GM21390 (cell line): Measurements from ENCODE around the gene WRAP73.
"Not testable (repeated sequence)": the region's sequence is repeated elsewhere in the genome, so short reads cannot be mapped to it uniquely, and the experiment has no call there.

Source experiments
- ATAC-seq: cut with Tn5 transposase; IDR thresholded peaks from one replicate; pipeline ENCODE4 v1.9.1; 2021; ENCODE audit not compliant: unreplicated experiment

WRAP73 gene

DNA sequence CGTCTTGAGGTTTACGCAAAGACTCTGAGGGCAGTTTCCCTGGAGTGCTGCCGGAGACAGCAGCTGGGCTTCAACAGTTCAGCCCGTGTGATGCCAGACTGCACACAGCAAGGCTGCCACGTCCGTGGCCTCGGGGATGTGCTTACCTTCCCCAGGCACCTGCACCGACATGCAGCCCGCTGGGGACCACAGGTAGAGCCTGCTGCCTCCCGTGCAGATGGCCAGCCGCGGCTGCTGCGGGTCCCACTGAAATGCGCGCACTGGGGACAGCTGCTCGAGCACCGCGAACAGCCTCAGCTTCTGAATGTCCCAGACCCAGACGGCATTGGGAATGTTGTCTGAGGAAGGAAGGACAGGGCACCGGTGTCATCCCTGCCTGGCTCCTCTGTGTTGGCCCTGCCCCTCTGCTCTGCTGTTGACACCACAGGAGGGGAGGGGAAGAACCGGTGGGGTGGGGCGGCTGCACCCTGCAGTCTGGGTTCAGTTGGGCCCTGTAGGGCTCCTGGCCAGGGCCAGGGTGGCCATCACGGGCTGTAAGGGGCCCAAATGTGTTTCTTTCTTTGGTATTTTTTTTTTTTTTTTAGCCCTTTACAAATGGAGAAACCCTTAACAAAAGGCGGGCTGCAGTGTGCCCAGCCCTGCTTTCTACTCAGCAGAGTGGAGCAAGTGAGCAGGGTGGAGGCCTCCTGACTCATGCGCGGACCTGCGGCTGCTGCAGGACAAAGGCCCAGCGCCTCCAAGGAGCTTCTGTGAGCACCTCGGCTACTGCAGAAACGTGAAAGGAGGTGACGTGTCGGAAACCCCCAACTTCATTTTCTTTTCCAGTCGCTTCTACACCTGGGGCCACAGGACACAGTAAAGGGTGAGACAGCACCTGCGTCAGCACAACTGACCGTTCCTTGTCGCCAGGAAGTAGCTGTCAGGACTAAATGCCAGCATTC, 18.3 kb downstream of the WRAP73 start:
- ATAC-seq = no peak

DNA sequence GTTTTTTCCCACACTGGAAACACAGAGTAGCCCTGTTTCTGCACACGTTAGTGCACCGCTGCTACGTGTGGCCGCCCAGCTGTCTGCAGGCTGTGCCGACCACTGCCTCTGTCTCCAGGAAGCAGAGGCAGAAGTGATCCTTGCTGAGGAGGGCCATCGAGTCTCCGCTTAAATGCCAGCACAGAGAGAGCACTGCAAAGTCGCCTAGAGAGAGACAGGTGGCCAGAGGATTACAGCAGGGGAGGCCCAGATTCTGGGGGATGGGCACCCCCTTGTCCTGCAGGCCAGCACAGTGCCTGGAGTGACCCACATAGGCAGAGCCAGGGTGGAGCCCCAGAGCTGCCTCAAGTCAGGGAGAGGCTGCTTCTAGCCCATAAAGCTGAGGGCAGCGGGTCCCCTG, 19.0 kb downstream of the WRAP73 start:
- ATAC-seq = no peak

DNA sequence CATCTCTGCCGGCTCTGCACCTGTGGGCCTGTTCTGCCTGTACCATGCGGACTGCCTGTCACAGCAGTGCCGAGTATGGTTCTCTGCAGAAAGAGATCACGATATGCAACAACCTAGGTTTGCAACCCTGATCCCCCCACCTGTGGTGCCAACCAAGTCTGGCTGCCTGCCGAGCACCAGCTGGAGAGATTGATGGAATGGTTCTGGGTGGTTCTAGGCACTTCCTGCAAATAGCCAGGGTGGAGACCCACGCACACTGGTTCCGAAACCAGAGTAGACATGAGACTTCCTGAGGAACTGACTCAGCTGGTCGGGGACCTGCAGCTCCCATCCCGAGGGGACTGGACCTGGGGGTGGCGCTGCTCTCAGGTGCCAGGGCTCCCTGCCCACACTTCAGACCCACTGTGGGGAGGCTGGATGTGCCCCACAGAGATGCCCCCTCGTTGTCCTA, 19.7 kb downstream of the WRAP73 start:
- no peak for ATAC-seq

DNA sequence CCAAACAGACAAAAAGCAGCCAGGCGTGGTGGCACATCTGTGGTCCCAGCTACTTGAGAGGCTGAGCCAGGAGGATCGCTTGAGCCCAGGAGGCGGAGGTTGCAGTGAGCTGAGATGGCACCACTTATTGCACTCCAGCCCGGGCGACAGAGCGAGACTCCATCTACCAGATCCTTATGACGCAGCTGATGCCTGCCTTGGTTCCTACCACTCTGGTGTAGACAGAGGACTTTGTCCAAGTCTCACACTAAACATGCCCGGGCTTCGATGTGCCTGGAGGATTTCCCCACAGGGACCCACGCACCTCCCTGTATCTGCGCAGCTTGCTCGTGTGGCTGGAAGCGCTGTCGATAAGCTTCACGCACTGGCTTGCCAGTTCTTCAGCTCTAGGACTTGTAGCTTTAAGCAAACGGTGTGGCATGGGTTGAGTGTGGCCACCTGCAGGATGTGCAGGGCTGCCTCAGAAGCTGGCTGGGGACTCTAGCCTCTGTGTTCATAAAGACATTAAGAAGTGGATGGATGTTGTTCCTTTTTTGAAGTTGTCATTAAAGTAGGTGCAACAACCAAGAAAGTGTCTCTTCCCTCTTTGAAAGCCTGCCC, 20.2 kb downstream of the WRAP73 start:
- ATAC-seq = no peak

DNA sequence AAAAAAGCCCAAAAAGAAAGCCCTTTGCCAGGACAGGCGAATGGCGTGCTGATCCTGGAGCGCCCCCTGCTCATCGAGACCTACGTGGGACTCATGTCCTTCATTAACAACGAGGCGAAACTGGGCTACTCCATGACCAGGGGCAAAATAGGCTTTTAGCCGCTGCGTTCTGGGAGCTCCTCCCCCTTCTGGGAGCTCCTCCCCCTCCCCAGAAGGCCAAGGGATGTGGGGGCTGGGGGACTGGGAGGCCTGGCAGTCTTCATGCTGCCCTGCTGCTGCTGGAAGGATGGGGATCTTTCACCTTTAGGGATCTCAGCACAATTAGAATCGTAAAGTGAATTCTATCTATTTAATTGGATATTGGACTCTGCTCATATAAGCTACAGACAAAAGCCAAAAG, 21.5 kb downstream of the WRAP73 start:
- no peak for ATAC-seq

DNA sequence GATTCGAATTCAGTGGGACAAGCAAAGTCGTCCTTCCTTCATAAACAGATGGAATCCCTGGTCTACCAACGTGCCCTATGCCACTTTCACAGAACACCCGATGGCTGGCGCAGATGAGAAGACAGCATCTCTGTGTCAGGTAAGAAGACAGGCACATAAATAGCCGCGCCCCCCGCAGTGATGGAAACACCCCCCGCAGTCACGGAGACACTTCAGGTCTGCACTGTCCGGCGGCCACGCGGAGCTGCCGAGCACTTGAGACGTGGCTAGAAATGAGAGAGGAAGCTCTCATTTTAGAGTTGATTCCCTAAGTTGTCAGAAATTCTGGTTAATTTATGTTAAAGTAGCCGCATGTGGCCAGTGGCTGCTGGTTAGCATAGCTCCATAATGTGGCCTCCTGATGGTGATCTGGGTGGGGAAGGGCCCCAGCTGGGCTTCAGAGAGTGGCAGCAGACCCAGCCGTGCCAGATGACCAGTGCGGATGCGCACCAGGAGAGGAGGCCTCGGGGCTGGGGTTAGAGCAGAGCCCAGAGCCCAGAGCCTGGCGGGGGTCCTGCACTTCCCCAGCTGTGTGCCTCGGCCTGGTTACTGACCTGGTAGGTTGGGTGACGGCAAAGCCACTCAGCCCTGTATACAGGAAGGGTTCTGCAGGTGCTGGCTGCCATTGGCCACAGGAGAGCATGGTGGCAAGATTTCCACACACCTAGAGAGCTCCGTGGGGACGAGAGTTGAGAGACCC, 22.2 kb downstream of the WRAP73 start:
- no peak for ATAC-seq

DNA sequence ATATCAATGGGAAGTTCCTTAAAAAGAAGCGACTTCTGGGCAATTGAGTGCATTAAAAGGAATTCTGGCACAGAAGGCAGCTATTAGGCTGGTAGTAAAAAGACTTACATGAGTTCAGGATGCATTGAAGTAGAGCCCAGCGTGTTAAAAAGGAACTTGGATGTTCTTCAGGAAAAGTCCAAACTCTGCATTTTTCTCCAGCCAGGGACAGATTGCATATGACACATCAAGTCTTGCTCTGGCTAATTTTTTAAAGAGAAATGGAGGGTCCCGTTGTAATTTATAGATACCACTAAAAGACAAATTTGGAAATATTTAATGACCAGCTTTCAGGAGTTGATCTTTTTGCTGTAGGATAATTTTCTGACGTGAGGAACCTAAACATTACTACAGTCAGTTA, 23.9 kb downstream of the WRAP73 start:
- ATAC-seq = no peak

DNA sequence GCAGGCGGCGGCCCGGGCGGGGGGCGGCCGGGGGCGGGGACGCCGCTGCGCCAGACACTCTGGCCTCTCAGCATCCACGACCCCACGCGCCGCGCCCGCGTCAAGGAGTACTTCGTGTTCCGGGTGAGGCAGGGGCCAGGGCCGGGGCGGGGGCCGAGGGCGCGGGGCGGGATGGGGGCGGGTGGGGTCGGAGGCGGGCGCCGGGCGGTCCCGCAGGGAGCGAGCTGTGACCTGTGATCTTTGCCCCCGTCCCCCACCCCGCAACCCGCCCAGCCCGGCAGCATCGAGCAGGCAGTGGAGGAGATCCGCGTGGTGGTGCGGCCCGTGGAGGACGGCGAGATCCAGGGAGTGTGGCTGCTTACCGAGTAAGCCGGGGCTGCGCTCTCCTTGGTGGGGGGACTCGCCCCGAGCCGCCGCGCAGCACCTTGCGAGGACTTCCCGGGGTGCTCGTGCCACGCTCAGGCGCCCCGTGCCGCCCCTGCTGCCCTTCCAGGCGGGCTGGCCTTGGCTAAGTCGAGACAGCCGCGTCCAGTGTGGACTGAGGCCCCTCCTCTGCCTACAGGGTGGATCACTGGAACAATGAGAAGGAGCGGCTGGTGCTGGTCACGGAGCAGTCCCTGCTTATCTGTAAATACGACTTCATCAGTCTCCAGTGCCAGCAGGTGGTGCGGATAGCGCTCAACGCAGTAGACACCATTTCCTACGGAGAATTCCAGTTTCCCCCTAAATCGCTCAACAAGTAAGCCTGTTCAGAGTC, 24.6 kb downstream of the WRAP73 start:
- ATAC-seq = peak; percentile 18

DNA sequence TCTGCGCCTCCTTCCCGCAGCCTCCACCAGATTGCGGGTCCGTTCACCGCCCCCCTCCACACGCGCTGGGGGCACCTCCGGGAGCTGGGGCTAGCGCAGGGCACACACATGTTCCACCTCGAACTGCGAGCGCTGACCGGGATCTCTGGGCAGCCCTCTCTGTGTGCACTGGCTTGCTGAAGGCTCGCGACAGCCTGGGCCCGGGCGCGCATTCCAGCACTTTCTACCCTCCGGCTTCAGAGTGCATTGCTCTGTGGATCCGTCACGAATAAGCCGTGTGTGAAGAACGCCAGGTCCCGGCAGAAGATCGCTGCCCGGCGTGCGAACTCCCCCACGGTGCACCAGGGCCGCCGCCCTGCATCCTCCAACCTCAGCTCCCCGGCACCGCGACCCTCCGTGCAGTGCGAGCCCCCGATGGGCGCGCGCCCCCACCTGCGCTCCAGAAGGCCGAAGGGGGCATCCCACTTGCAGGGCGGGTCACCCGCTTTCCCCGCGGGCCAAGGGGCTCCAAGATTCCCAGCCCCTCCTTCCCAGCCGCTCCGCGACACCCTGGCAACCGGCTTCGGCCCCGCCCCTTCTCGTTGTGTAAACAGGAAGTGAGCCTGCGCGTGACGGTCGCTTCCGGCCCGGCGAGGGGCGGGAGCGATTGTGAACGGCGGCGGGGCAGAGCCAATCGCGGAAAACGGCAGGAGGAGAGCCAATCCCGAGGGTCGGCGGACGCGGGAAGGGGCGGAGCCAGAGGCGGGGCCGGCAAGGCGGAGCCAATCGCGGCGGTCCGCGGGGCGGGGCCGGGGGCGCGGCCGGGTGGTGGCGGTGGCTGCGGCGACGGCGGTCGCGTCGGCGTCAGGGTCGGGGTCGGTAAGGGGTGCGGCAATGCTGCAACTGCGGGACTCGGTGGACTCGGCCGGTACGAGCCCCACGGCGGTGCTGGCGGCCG, 25.4 kb downstream of the WRAP73 start, which contains the start of gene TPRG1L:
Gene TPRG1L (plus strand): TSS at position 816 of the 937 bp plus-strand sequence. CDS start 58 bp downstream, at position 874.
- ATAC-seq = peak; percentile 93

DNA sequence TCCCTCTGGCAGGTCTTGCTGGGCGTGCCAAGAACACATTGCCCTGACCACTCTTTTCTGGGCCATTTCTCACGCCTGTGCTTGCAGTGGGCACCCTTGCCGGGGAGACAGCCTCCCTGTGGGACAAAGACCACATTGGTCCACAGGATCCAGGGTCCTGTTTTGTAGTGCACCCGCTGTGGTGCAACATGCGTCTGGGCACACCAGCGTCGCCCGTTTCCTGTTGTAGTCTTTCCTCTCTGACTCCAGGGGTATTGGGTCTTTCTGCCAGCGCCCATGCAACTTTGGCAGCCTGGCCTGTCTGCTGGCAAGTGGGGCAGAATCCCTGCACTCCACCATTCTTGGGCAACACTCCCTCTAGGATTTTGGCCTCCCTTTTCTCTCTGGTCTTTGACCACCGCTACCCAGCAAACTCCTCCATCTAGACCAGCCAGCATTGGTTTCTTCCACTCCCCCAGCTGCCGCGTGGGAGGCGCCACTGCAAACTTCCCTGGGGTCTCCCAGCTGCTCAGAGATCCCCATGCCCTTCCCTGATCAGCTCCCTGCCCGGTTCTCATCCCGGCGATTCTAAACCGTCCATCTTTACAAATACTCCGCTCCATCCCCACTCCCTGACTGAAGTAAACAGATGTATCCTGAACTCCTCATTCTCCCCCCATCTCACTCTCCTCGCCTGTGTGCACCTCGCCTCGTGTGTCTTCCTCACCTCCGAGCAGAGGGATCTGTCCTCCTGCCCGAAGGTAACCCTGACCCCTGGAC, 26.3 kb downstream of the WRAP73 start:
- ATAC-seq = no peak

DNA sequence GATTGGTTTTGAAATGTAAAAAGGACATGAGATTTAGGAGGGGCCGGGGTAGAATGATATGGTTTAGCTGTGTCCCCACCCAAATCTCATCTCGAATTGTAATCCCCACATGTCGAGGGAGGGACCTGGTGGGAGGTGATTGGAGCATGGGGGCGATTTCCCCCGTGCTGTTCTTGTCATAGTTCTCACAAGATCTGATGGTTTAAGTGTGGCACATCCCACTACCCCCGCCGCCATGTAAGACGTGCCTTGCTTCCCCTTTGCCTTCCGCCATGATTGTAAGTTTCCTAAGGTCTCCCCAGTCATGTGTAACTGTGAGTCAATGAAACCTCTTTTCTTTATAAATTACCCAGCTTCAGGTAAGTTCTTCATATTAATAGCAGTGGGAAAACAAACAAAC, 27.8 kb downstream of the WRAP73 start:
- ATAC-seq = not testable (repeated sequence)

DNA sequence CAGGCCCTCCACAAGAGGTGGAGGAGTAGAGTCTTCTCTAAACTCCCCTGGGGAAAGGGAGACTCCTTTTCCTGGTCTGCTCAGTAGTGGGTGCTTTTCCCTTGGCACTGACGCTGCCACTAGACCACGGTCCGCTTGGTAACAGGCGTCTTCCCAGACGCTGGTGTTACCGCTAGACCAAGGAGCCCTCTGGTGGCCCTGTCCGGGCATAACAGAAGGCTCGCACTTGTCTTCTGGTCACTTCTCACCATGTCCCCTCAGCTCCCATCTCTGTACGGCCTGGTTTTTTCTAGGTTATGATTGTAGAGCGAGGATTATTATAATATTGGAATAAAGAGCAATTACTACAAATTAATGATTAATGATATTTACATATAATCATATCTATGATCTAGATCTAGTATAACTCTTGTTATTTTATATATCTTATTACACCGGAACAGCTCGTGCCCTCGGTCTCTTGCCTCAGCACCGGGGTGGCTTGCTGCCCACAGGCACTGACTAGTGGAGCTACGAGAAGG, 28.7 kb downstream of the WRAP73 start:
- not testable (repeated sequence) for ATAC-seq

DNA sequence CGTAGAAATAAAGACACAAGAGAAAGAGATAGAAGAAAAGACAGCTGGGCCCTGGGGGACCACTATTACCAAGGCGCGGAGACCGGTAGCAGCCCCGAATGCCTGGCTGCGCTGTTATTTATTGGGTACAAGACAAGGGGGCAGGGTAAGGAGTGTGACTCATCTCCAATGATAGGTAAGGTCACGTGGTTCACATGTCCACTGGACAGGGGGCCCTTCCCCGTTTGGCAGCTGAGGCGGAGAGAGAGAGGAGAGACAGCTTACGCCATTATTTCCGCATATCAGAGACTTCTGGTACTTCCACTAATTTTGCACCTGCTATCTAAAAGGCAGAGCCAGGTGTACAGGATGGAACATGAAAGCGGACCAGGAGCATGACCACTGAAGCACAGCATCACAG, 29.2 kb downstream of the WRAP73 start:
- ATAC-seq = no peak

DNA sequence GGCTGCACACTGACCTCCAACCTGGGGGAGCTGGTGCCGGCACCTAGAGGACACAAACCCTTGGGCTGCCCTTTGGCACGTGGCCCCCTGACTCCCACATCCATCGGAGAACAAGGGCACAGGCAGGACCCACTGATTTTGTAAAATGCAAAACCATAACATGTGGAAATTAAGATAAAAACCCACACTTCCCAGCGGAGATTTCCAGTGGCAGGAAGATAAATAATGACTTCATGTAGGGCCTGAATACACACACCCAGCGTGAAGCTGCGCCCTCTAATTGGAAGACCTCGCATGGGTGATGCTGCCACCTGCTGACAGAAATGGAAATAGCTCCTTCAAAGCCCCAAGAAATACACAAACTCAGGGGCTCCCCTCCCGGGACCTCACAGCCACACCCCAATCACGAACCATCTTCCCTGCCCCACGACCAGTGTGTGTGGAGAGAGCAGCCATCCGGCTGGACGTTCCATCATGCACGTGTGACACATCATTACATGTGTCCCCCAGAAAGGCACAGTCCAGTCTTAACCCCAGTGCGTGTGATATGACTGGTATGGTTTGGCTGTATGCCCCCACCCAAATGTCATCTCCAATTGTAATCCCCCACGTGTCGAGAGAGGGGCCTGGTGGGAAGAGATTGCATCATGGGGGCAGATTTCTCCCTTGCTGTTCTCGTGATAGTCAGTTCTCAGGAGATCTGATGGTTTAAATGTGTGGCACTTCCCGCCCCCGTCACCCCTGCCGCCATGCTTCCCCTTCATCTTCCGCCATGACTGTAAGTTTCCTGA, 30.8 kb downstream of the WRAP73 start:
- ATAC-seq = no peak

DNA sequence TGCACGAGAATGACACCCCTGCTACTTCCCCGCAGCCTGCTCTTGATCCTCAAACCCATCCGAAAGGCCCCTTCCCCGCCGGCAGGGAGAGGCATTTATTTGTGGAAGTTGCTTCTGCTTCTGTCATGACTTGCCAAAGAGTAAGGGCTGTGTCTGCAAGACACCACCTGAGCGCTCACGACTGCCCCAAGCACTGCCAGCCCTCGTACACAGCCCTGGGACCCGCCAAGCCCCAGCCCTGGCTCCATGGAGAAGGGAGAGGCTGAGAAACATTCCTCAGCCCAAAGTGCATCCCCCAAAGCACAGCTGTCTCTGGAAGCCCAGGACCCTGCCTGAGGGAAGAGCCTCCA, 31.4 kb downstream of the WRAP73 start:
- ATAC-seq = no peak

DNA sequence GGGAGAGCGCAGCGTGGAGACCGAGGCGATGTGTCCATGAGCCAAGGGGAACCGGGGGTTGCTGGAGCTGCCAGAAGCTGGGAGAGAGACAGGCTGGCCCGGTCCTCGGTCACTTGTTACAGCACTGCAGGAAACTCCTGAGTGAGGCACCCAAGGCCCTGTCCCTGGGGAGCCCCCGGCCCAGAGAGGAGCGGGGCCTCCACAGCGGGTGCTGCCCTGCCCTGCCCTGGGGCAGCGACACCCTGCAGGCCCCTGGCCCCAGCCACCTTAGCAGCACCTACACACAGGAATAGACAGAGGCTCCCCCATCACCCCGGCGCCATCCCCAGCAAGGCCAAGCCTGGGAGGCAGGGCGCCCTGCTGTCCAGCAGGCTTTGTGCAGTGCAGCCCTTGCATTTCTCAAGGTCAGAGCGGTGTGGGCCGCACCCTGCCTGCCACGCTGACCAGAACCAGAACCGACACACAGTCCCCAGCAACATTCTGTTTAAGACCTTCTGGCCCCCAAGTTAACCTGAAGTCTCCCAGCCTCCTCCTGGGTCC, 32.0 kb downstream of the WRAP73 start:
- ATAC-seq = no peak

DNA sequence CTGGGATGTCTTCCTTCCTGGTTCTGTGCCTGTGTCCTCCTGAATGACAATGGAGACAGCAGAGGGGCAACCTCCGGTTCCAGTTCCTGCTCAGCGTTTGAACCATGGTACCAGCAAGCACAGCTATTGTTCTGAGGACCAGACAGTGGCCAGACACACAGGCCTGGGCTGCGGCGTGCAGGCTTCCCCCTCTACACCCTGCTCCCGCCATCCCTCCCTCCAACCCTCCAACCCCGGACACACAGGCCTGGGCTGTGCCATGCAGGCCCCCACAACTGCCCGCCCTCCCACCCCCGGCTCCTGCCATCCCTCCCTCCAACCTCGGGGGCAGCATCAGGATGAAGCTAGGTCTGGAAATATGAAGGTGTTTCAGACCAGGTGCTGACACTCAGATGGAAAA, 33.0 kb downstream of the WRAP73 start:
- ATAC-seq = no peak
